ENCODE data around the gene OTUD3.

Gene OTUD3

GRCh38 chr1:19955534-19956170 is 73.5 kb downstream of the OTUD3 start:
- Histone ChIP-seq H3K4me3 (no peak overlapping the region), H3K27me3 (ENCODE audit: low read depth) (no peaks in the 10 kb centered on the region), H3K36me3 (replicated peaks) (no peaks in the 10 kb centered on the region), H3K9me3 (no peaks in the 10 kb centered on the region; the same call in 1 of the 2 replicates), H3K4me1 (peaks cover 2% of the 10 kb centered on the region; the same call in 1 of the 2 replicates)
- in situ Hi-C loops (cut with MboI; ENCODE audit: low sequenced_read_pairs), result no loop called here
- no peak for DNase-seq (ENCODE audit: low spot score in 2 of 2)

GRCh38 chr1:19957779-19958178 is 75.6 kb downstream of the OTUD3 start:
- peaks cover 3% of the 10 kb centered on the region; the same call in 1 of the 2 replicates for H3K4me1 ChIP-seq
- no peak overlapping the region for H3K4me3 ChIP-seq
- in situ Hi-C loops (cut with MboI; ENCODE audit: low sequenced_read_pairs), result no loop called here
- DNase-seq (ENCODE audit: low spot score in 2 of 2), result no peak
- no peaks in the 10 kb centered on the region for H3K27me3 ChIP-seq (ENCODE audit: low read depth)
- H3K36me3 ChIP-seq (replicated peaks), result no peaks in the 10 kb centered on the region
- H3K9me3 ChIP-seq, result no peaks in the 10 kb centered on the region; the same call in 1 of the 2 replicates

GRCh38 chr1:19960591-19960990 is 78.4 kb downstream of the OTUD3 start:
- H3K27me3 ChIP-seq (ENCODE audit: low read depth), result peaks cover 4% of the 10 kb centered on the region; the same call in 1 of the 2 replicates
- peak; percentile 6 to 33 for DNase-seq (ENCODE audit: low spot score in 2 of 2)
- no peak overlapping the region for H3K4me3 ChIP-seq
- H3K9me3 ChIP-seq, result no peaks in the 10 kb centered on the region
- H3K4me1 ChIP-seq, result peaks cover 3% of the 10 kb centered on the region; the same call in 1 of the 2 replicates
- in situ Hi-C loops (cut with MboI; ENCODE audit: low sequenced_read_pairs), result no loop called here
- H3K36me3 ChIP-seq (replicated peaks), result no peaks in the 10 kb centered on the region
